OCI-LY7 (cell line): ENCODE results near the gene OSGIN1. TPM values are rescaled to one million over a fixed set of nuclear protein-coding genes. Genes with fewer than 3 reads are reported as not detected.

ENCODE experiments used
- BruUV-seq: library from RNA; stranded (reverse); fragments of 400-500 nt; replicated peaks from 2 replicates; lab custom pipeline; 2021; lab: Mats Ljungman, UMichigan
- CTCF ChIA-PET: fragments of 300-600 bp; sonication (Branson Sonifier 250); formaldehyde crosslinking; loops from one replicate; lab custom pipeline; 2022; ENCODE audit warnings: antibody characterized with exemption; ENCODE audit not compliant: unreplicated experiment; lab: Charles Lee
- POLR2A ChIA-PET: fragments of 300-600 bp; sonication (Branson Sonifier 250); formaldehyde crosslinking; loops from one replicate; lab custom pipeline; 2022; ENCODE audit warnings: antibody characterized with exemption; lab: Charles Lee
- DNase-seq: peaks from one replicate; pipeline ENCODE4 v3.0.0-alpha.2; 2015; ENCODE audit warnings: low spot score
- H2AFZ ChIP-seq: fragments of 200-600 bp; sonication (generic), shearing (Covaris generic); 2 replicates; pipeline ENCODE4 v1.6.1; 2014; ENCODE audit warnings: mild to moderate bottlenecking, antibody characterized with exemption, low read length, moderate library complexity
- H3K27ac ChIP-seq: fragments of 200-600 bp; sonication (generic); 2 replicates; pipeline ENCODE4 v1.5.1; 2014; ENCODE audit warnings: mixed run types, low read depth, mild to moderate bottlenecking, moderate library complexity, low read length, inconsistent platforms; ENCODE audit not compliant: poor library complexity, severe bottlenecking
- H3K36me3 ChIP-seq: fragments of 200-600 bp; sonication (generic); 2 replicates; pipeline ENCODE4 v1.6.1; 2014; ENCODE audit warnings: mild to moderate bottlenecking, antibody characterized with exemption, low read length, moderate library complexity, mixed read lengths; ENCODE audit not compliant: insufficient read depth
- H3K4me1 ChIP-seq: fragments of 200-600 bp; sonication (generic); 2 replicates; pipeline ENCODE4 v1.5.1; 2014; ENCODE audit warnings: mild to moderate bottlenecking, low read length; ENCODE audit not compliant: insufficient read depth, poor library complexity, severe bottlenecking
- H3K4me2 ChIP-seq: fragments of 200-600 bp; sonication (generic); 2 replicates; pipeline ENCODE4 v1.6.1; 2014; ENCODE audit warnings: mild to moderate bottlenecking, low read length
- H3K4me3 ChIP-seq: fragments of 200-600 bp; sonication (generic); 2 replicates; pipeline ENCODE4 v1.5.1; 2014; ENCODE audit warnings: mild to moderate bottlenecking, low read depth, low read length; ENCODE audit not compliant: poor library complexity, severe bottlenecking
- H3K79me2 ChIP-seq: fragments of 200-600 bp; sonication (generic); 2 replicates; pipeline ENCODE4 v1.6.1; 2016; ENCODE audit warnings: low read depth, mild to moderate bottlenecking, low read length, moderate library complexity, mixed read lengths; ENCODE audit not compliant: insufficient read depth
- H3K9me2 ChIP-seq: fragments of 200-600 bp; sonication (generic); 2 replicates; pipeline ENCODE4 v1.6.1; 2016; ENCODE audit warnings: mild to moderate bottlenecking, low read length, mixed read lengths; ENCODE audit not compliant: insufficient read depth
- H3K9me3 ChIP-seq: fragments of 200-600 bp; sonication (generic); 2 replicates; pipeline ENCODE4 v1.6.1; 2014; ENCODE audit warnings: mild to moderate bottlenecking, mixed run types, low read length, mixed read lengths
- H4K20me1 ChIP-seq: fragments of 200-600 bp; sonication (generic); 2 replicates; pipeline ENCODE4 v1.6.1; 2014; ENCODE audit warnings: mild to moderate bottlenecking, antibody characterized with exemption, low read length, moderate library complexity, mixed read lengths; ENCODE audit not compliant: insufficient read depth
- CTCF ChIP-seq: fragments of 200-600 bp; sonication (generic); conservative IDR thresholded peaks from 2 replicates; pipeline ENCODE4 v1.5.1; 2014; ENCODE audit warnings: mild to moderate bottlenecking, antibody characterized with exemption, low read length, moderate library complexity, mixed read lengths
- EZH2phosphoT487 ChIP-seq: fragments of 200-600 bp; sonication (generic); IDR thresholded peaks from 2 replicates; pipeline ENCODE4 v1.6.1; 2018; ENCODE audit warnings: low read depth, borderline replicate concordance, mild to moderate bottlenecking, mixed run types, antibody characterized with exemption, low read length, moderate library complexity, mixed read lengths
- intact Hi-C: fragments of 100-400 bp; cut with micrococcal nuclease; formaldehyde crosslinking; loops from one replicate; pipeline ENCODE4 v1.10.0; 2022; ENCODE audit not compliant: unreplicated experiment
- total RNA-seq, 2 experiments: library from RNA; depleted of rRNA in 1 of 2; stranded (reverse); fragments of >200 nt in 1 of 2; shearing (Covaris generic) in 1 of 2; gene quantifications; 2 replicates each; pipeline ENCODE4 v1.2.3, GENCODE V29; 2014 to 2022

OSGIN1 gene
- total RNA-seq, 2 experiments from 2014 or later = 0.28 to 1.0 TPM

- Histone ChIP-seq H3K4me1 (no peaks in the 10 kb centered on the region), H4K20me1 (no peaks in the 10 kb centered on the region), H3K4me3 (no peak overlapping the region), H3K36me3 (no peaks in the 10 kb centered on the region), H2AFZ (no peak overlapping the region), H3K4me2 (no peak overlapping the region), H3K9me2 (no peaks in the 10 kb centered on the region), H3K9me3 (no peaks in the 10 kb centered on the region), H3K27ac (no peak overlapping the region), H3K79me2 (no peaks in the 10 kb centered on the region)
- POLR2A ChIA-PET = interaction anchor here (0.8 kb wide), 1 partner anchor 10 kb away, joined by 3 read pairs; no protein-coding TSS in a partner anchor
- BruUV-seq = no TSS peak
- no peak for DNase-seq
- CTCF ChIA-PET = no interaction called here
- intact Hi-C loops = no loop called here
- TF ChIP-seq CTCF (no peak), EZH2phosphoT487 (no peak)
Observed at GRCh38 chr16:83929811-83930555, 23.1 kb upstream of the OSGIN1 start.

GRCh38 chr16:83930730-83931500 is 22.1 kb upstream of the OSGIN1 start:
- no peaks in the 10 kb centered on the region for H4K20me1 ChIP-seq
- POLR2A ChIA-PET = no interaction called here
- no peak overlapping the region for H2AFZ ChIP-seq
- BruUV-seq = no TSS peak
- DNase-seq = no peak
- TF ChIP-seq EZH2phosphoT487 (no peak), CTCF (no peak)
- H3K9me2 ChIP-seq = no peaks in the 10 kb centered on the region
- H3K4me1 ChIP-seq = no peaks in the 10 kb centered on the region
- intact Hi-C loops = no loop called here
- H3K9me3 ChIP-seq = no peaks in the 10 kb centered on the region
- no peaks in the 10 kb centered on the region for H3K79me2 ChIP-seq
- H3K4me2 ChIP-seq = no peak overlapping the region
- H3K4me3 ChIP-seq = no peak overlapping the region
- H3K27ac ChIP-seq = no peak overlapping the region
- CTCF ChIA-PET = no interaction called here
- H3K36me3 ChIP-seq = no peaks in the 10 kb centered on the region
